Right lobe of liver (tissue), 6 donors: Measurements from ENCODE around the gene TPRN. TPM values are rescaled to one million over a fixed set of nuclear protein-coding genes. Genes with fewer than 3 reads are reported as not detected.

Experiments
- ATAC-seq, 4 donors: fragments of 200-7000 bp; cut with Tn5 transposase; one replicate each; pipeline ENCODE4 v1.9.1; 2020; ENCODE audit warnings: mild to moderate bottlenecking in 4 of 4, moderate library complexity in 4 of 4
- DNase-seq, 3 donors: peaks; one replicate each; pipeline ENCODE4 v3.0.0-alpha.2; 2020
- H3K27ac ChIP-seq, 3 donors: fragments of 200-600 bp; one replicate each; pipeline ENCODE4 v1.8.0; 2022
- H3K27me3 ChIP-seq, 2 donors: fragments of 200-600 bp; one replicate each; pipeline ENCODE4 v1.8.0; 2022
- H3K36me3 ChIP-seq, 4 donors: fragments of 200-600 bp; sonication (generic) in 1 of 4; one replicate each; pipeline versions ENCODE4 v1.5.1 to v1.8.0; 2017 to 2022; ENCODE audit warnings: control low read depth in 1 of 4
- H3K4me1 ChIP-seq, 4 donors: fragments of 200-600 bp; sonication (generic) in 1 of 4; one replicate each; pipeline versions ENCODE4 v1.5.1 to v1.8.0; 2017 to 2022; ENCODE audit warnings: control low read depth in 1 of 4
- H3K4me3 ChIP-seq, 3 donors: fragments of 200-600 bp; one replicate each; pipeline ENCODE4 v1.8.0; 2022
- H3K9me3 ChIP-seq, 4 donors: fragments of 200-600 bp; sonication (generic) in 1 of 4; one replicate each; pipeline versions ENCODE4 v1.5.1 to v1.8.0; 2017 to 2022; ENCODE audit warnings: control low read depth in 1 of 4
- POLR2A ChIP-seq: fragments of 450-650 bp; IDR thresholded peaks from one replicate; pipeline ENCODE4 v1.6.1; 2017; ENCODE audit warnings: antibody characterized with exemption, mild to moderate bottlenecking
- WGBS: methylation state at CpG from one replicate; pipeline ENCODE4 v1.1.6; 2018; ENCODE audit warnings: low coverage, low lambda C conversion rate; ENCODE audit not compliant: insufficient coverage; ENCODE audit errors: missing lambda C conversion rate; 5-methylcytosine and 5-hydroxymethylcytosine counted together
- intact Hi-C, 2 donors: fragments of 100-400 bp; cut with DNase I; formaldehyde crosslinking; loops; one replicate each; pipeline versions ENCODE4 v1.11.2 to v1.14.1; 2022
- total RNA-seq, 6 experiments: library from RNA; depleted of rRNA in 2 of 6; stranded (reverse); fragments of >200 nt in 2 of 6; fragmentation: NEBNext Ultra II Directional in 3 of 6; extraction: Animal tissue kit (Norgen Biotek cat#: 25700) in 3 of 6; gene quantifications; one replicate each; pipeline versions ENCODE4 v1.1.0 to v1.2.4, GENCODE V29; 2016 to 2023
- TF ChIP-seq, protein P1 (sequence below), 4 donors: fragments of 200-600 bp in 3 of 4; fragments of 450-650 bp in 1 of 4; IDR thresholded peaks; one replicate each; pipeline versions ENCODE4 v1.5.1 to v1.8.0; 2016 to 2022; ENCODE audit warnings: antibody characterized with exemption in 4 of 4, mild to moderate bottlenecking in 2 of 4
- donor health status: DM: no; HTN: yes; CAD: no.
- donor health status: DM: no; HTN: no; CAD: no.
- donor health status: DM: no; HTN: no; CAD: no.
- donor health status: DM: no; HTN: yes; CAD: no.
- donor health status: DM: no; HTN: yes; CAD: no.

The TPRN gene
- total RNA-seq, 6 experiments from 2014 or later: 12.1 to 28.9 (median 18.1) TPM

DNA sequence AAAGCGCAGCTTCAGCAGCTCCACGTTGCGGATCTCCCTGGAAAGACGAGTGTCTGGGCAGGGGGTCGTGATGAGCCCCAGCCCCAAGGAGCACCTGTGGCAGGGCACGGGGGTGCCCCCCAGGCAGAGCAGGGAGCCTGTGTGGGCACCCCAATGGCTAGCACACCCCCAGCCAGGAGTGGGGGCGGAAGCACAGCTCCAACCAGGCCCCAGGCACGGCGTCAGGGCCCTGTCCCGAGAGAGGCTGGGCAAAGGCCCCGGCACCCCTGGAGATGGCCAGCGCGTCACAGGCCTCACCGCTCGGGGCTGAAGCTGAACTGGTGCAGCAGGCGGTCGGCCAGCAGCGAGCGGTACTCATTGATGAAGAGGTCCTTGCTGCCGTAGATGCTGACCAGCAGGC, 20.1 kb downstream of the TPRN start:
- TF ChIP-seq POLR2A: no peak
- TF ChIP-seq, protein P1, sequence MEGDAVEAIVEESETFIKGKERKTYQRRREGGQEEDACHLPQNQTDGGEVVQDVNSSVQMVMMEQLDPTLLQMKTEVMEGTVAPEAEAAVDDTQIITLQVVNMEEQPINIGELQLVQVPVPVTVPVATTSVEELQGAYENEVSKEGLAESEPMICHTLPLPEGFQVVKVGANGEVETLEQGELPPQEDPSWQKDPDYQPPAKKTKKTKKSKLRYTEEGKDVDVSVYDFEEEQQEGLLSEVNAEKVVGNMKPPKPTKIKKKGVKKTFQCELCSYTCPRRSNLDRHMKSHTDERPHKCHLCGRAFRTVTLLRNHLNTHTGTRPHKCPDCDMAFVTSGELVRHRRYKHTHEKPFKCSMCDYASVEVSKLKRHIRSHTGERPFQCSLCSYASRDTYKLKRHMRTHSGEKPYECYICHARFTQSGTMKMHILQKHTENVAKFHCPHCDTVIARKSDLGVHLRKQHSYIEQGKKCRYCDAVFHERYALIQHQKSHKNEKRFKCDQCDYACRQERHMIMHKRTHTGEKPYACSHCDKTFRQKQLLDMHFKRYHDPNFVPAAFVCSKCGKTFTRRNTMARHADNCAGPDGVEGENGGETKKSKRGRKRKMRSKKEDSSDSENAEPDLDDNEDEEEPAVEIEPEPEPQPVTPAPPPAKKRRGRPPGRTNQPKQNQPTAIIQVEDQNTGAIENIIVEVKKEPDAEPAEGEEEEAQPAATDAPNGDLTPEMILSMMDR (IDR thresholded peaks at IDR 0.05): no peak
- WGBS: no CpG with 5 or more reads among the region's 20 CpGs
- no peak for ATAC-seq
- Histone ChIP-seq H3K27me3 (no peaks in the 10 kb centered on the region), H3K27ac (no peak overlapping the region), H3K4me1 (no peaks in the 10 kb centered on the region), H3K36me3 (peaks cover 0 to 36% (median 17%) of the 10 kb centered on the region in 4 donors), H3K9me3 (no peaks in the 10 kb centered on the region), H3K4me3 (no peak overlapping the region)
- intact Hi-C loops: loop anchor here in 1 of 2 donors (10.0 kb wide), 1 partner anchor 54 kb away; the partner anchor contains the start of gene SLC34A3
- no peak for DNase-seq

DNA sequence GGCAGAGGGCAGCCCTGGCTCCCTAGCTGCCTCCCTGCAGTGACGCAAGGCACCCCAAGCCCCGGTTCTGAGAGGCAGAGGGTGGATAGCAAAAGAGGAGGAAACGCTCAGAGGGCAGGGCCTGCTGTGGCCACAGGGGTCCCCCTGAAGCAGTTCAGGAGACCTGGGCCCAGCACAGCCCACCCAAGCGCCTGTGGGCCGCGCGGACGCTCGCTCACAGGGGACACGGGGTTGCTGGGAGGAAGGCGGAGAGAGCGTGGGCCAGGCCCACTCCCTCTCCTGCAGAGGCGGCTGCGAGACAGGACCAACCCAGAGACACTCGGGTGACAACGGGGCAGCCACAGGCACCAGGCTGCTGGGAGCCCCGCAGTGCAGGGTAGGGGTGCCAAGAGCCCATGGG, 20.8 kb downstream of the TPRN start:
- ATAC-seq: no peak
- TF ChIP-seq, protein P1 (IDR thresholded peaks at IDR 0.05): no peak
- TF ChIP-seq POLR2A: no peak
- no peak for DNase-seq
- no peak overlapping the region for H3K4me3 ChIP-seq
- WGBS: 80% methylated on average over 1 of the region's 17 CpGs
- no peaks in the 10 kb centered on the region for H3K27me3 ChIP-seq
- no peak overlapping the region for H3K27ac ChIP-seq
- no peaks in the 10 kb centered on the region for H3K4me1 ChIP-seq
- peaks cover 0 to 36% (median 16%) of the 10 kb centered on the region in 4 donors for H3K36me3 ChIP-seq
- no peaks in the 10 kb centered on the region for H3K9me3 ChIP-seq
- intact Hi-C loops: loop anchor here (5.0 to 10.0 kb wide), 2 partner anchors 53 to 55 kb away; partner anchors contain the start of gene SLC34A3 (in 2 of the 2)

DNA sequence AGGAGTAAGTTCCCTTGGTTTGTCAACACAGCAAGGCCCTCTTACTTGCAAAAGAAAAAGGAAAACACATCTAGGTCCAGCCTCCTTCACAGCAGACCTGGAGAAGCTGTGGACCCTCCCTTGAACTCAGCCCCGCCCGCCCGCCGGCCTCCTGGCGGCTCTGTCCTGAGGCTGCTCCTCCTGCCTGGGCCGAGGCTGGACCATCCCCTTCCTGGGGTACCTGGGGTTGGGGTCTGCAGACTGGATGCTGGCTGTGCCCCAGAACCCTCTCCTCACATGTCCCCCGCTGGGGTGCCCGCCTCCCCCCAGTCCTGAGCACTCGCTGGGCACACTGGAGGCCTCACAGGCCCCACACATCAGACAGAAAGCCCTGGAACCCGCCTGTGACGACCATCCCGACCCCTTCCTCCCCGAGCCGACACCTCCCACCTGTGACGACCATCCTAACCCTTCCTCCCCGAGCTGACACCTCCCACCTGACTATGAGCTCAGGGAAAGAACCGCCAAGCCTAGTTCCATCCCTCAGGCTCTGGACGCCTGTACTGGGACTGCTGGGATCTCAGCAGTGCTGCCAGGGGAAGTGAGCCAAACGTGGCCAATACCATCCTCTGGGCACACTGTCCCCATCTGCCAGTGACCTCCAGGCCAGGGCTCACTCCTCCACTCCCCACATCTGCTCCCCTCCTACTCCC, 21.5 kb downstream of the TPRN start:
- no peak overlapping the region for H3K27ac ChIP-seq
- no peaks in the 10 kb centered on the region for H3K4me1 ChIP-seq
- no peaks in the 10 kb centered on the region for H3K9me3 ChIP-seq
- no peak for DNase-seq
- no peak for TF ChIP-seq POLR2A
- TF ChIP-seq, protein P1 (IDR thresholded peaks at IDR 0.05): no peak
- 85% methylated on average over 12 of the region's 19 CpGs for WGBS
- intact Hi-C loops: loop anchor here in 1 of 2 donors (5.0 kb wide), 1 partner anchor 53 kb away; the partner anchor contains the start of gene SLC34A3
- ATAC-seq: no peak
- H3K4me3 ChIP-seq: no peak overlapping the region
- peaks cover 0 to 36% (median 16%) of the 10 kb centered on the region in 4 donors for H3K36me3 ChIP-seq
- H3K27me3 ChIP-seq: no peaks in the 10 kb centered on the region

DNA sequence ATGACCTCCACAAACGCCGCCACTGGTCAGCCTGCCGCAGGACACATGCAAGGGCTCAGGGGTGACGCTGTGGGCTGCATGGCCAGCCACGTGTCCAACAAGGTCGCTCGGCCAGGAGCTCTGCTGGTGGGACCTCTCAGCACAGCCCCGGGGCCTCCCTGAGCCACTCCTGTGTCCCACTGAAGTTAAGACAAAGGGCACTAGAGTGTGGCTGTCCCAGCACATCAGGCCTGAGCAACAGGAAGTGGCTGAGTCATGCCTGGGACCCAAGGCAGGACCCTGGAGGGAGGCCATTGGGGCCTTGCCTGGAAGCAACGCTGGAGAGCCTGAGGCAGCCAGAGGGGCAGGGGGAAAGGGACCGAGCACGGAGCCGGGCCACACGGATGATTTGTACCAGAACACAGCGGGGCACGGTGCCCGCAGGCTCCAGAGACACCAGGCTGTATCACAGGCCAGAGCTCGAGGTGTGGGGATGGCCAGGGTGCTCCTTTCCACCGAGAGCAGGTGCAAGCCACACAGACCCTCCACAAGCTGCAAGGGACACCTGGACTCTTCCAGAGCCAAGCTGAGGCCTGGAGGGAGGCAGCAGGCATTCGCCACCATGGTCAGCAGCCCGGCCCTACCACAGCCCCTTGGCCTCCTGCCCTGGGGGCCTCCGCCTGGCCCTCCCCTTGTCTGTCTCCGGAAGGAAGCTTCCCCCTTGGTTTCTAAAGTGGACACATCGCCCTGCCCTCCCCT, 22.2 kb downstream of the TPRN start:
- no peak for TF ChIP-seq POLR2A
- TF ChIP-seq, protein P1 (IDR thresholded peaks at IDR 0.05): no peak
- Histone ChIP-seq H3K36me3 (peaks cover 0 to 32% (median 13%) of the 10 kb centered on the region in 4 donors), H3K4me1 (no peaks in the 10 kb centered on the region), H3K27ac (no peak overlapping the region), H3K27me3 (no peaks in the 10 kb centered on the region), H3K9me3 (no peaks in the 10 kb centered on the region), H3K4me3 (no peak overlapping the region)
- intact Hi-C loops: loop anchor here in 1 of 2 donors (5.0 kb wide), 1 partner anchor 54 kb away; the partner anchor contains the start of gene SLC34A3
- no CpG with 5 or more reads among the region's 23 CpGs for WGBS
- DNase-seq: no peak
- peak in 2 of 4 donors; percentile 4 to 13 for ATAC-seq
